Right lobe of liver (tissue), 4 donors: ENCODE data around the gene TRAPPC12.

Experiments
- CTCF ChIP-seq, 4 donors: fragments of 200-600 bp in 3 of 4; fragments of 450-650 bp in 1 of 4; IDR thresholded peaks; one replicate each; pipeline versions ENCODE4 v1.5.1 to v1.8.0; 2016 to 2022; ENCODE audit warnings: antibody characterized with exemption in 4 of 4, mild to moderate bottlenecking in 2 of 4
- POLR2A ChIP-seq: fragments of 450-650 bp; IDR thresholded peaks from one replicate; pipeline ENCODE4 v1.6.1; 2017; ENCODE audit warnings: antibody characterized with exemption, mild to moderate bottlenecking
- donor health status: DM: no; HTN: no; CAD: no.
- donor health status: DM: no; HTN: no; CAD: no.
- donor health status: DM: no; HTN: yes; CAD: no.

- TF ChIP-seq CTCF (IDR thresholded peaks at IDR 0.05) (no peak), POLR2A (no peak)
These were observed 39.4 kb downstream of the TRAPPC12 start for GRCh38 chr2:3418766-3419404.
